ENCODE results near the gene XAGE3.
"Not testable (repeated sequence)": the region's sequence is repeated elsewhere in the genome, so short reads cannot be mapped to it uniquely, and the experiment has no call there.

DNA sequence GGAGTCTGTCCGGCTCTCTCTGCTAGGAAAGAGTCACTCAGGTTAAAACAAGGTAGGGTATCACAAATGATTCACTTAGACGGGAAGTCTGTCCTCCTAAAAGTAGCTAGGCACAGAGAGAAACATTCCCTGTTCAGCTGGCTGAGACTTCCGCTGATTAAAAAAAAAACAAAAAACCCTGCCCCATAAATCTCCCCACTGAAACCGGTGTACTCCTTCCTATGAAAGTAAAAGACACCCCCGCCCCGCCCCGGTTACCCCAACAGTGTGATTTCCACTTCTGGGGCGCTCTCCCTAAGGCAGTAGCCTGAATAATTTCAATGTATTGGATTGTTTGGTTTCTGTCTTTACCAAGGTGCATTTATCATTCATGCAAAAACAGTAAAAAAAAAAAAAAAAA lies 28.6 kb upstream of the XAGE3 start:
- TF ChIP-seq, protein P1, sequence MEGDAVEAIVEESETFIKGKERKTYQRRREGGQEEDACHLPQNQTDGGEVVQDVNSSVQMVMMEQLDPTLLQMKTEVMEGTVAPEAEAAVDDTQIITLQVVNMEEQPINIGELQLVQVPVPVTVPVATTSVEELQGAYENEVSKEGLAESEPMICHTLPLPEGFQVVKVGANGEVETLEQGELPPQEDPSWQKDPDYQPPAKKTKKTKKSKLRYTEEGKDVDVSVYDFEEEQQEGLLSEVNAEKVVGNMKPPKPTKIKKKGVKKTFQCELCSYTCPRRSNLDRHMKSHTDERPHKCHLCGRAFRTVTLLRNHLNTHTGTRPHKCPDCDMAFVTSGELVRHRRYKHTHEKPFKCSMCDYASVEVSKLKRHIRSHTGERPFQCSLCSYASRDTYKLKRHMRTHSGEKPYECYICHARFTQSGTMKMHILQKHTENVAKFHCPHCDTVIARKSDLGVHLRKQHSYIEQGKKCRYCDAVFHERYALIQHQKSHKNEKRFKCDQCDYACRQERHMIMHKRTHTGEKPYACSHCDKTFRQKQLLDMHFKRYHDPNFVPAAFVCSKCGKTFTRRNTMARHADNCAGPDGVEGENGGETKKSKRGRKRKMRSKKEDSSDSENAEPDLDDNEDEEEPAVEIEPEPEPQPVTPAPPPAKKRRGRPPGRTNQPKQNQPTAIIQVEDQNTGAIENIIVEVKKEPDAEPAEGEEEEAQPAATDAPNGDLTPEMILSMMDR (IDR thresholded peaks at IDR 0.05) = not testable (repeated sequence)
- not testable (repeated sequence) for TF ChIP-seq POLR2A (IDR thresholded peaks at IDR 0.05)
